GM23338 (cell line): ENCODE data around the gene ADAP1. TPM values are rescaled to one million over a fixed set of nuclear protein-coding genes. Genes with fewer than 3 reads are reported as not detected.

ENCODE experiments used
- ATAC-seq: fragments of 200-7000 bp; cut with Tn5 transposase; 3 replicates; pipeline ENCODE4 v1.9.1; 2020
- DNase-seq: peaks from one replicate; pipeline ENCODE4 v3.0.0-alpha.2; 2015; ENCODE audit warnings: low spot score
- H2AFZ ChIP-seq: fragments of 200-600 bp; sonication (generic); 2 replicates; pipeline ENCODE4 v1.8.0; 2016; ENCODE audit warnings: antibody characterized with exemption, mild to moderate bottlenecking, moderate library complexity
- H3F3A ChIP-seq: fragments of 200-600 bp; sonication (generic); replicated peaks from 2 replicates; pipeline ENCODE4 v1.8.0; 2017; ENCODE audit warnings: antibody characterized with exemption, mixed run types, low read depth
- H3K27ac ChIP-seq: fragments of 200-600 bp; sonication (generic); 2 replicates; pipeline ENCODE4 v1.6.1; 2016; ENCODE audit warnings: low read depth
- H3K27me3 ChIP-seq: fragments of 200-600 bp; sonication (generic); 2 replicates; pipeline ENCODE4 v1.8.0; 2016; ENCODE audit warnings: mild to moderate bottlenecking, mixed run types, moderate library complexity; ENCODE audit not compliant: insufficient read depth
- H3K36me3 ChIP-seq: fragments of 200-600 bp; sonication (generic); 2 replicates; pipeline ENCODE4 v1.8.0; 2016; ENCODE audit warnings: mild to moderate bottlenecking; ENCODE audit not compliant: insufficient read depth
- H3K4me1 ChIP-seq: fragments of 200-600 bp; sonication (generic); 2 replicates; pipeline ENCODE4 v1.8.0; 2016; ENCODE audit warnings: mild to moderate bottlenecking, moderate library complexity; ENCODE audit not compliant: insufficient read depth
- H3K4me2 ChIP-seq: fragments of 200-600 bp; sonication (generic); 2 replicates; pipeline ENCODE4 v1.7.1; 2017; ENCODE audit warnings: mixed run types
- H3K4me3 ChIP-seq: fragments of 200-600 bp; sonication (generic); 2 replicates; pipeline ENCODE4 v1.6.1; 2016; ENCODE audit warnings: mixed run types
- H3K79me2 ChIP-seq: fragments of 200-600 bp; sonication (generic); replicated peaks from 2 replicates; pipeline ENCODE4 v1.8.0; 2017; ENCODE audit warnings: mild to moderate bottlenecking; ENCODE audit not compliant: insufficient read depth
- H3K9me2 ChIP-seq: fragments of 200-600 bp; sonication (generic); 2 replicates; pipeline ENCODE4 v1.8.0; 2017; ENCODE audit not compliant: insufficient read depth
- H4K20me1 ChIP-seq: fragments of 200-600 bp; sonication (generic); replicated peaks from 2 replicates; pipeline ENCODE4 v1.8.0; 2017; ENCODE audit warnings: mild to moderate bottlenecking; ENCODE audit not compliant: insufficient read depth
- H3K27ac Mint-ChIP-seq: 2 replicates; pipeline ENCODE4 v1.8.0; 2020; ENCODE audit warnings: inconsistent platforms, mild to moderate bottlenecking, moderate library complexity, mixed read lengths
- H3K27me3 Mint-ChIP-seq: 3 replicates; pipeline ENCODE4 v1.8.0; 2022; ENCODE audit warnings: low read depth, mild to moderate bottlenecking, moderate library complexity, mixed read lengths, inconsistent platforms; ENCODE audit not compliant: insufficient read depth, poor library complexity
- H3K36me3 Mint-ChIP-seq: 3 replicates; pipeline ENCODE4 v1.8.0; 2021; ENCODE audit warnings: low read depth, mild to moderate bottlenecking, inconsistent platforms, moderate library complexity, mixed read lengths
- H3K4me1 Mint-ChIP-seq: 3 replicates; pipeline ENCODE4 v1.8.0; 2020; ENCODE audit warnings: mild to moderate bottlenecking, inconsistent platforms, mixed read lengths
- H3K4me3 Mint-ChIP-seq: 3 replicates; pipeline ENCODE4 v1.8.0; 2021; ENCODE audit warnings: moderate library complexity, mild to moderate bottlenecking, inconsistent platforms, mixed read lengths
- H3K9me3 Mint-ChIP-seq: 3 replicates; pipeline ENCODE4 v1.8.0; 2020; ENCODE audit warnings: moderate library complexity, mild to moderate bottlenecking, inconsistent platforms, mixed read lengths
- CREB1 ChIP-seq: fragments of 250-450 bp; sonication (Bioruptor Pico); IDR thresholded peaks from 2 replicates; pipeline ENCODE4 v1.5.0; 2020; ENCODE audit warnings: low read depth, mild to moderate bottlenecking, moderate library complexity
- EZH2 ChIP-seq: fragments of 200-600 bp; sonication (generic); IDR thresholded peaks from one replicate; pipeline ENCODE4 v1.8.0; 2017; ENCODE audit warnings: antibody characterized with exemption, mild to moderate bottlenecking, low read depth; ENCODE audit not compliant: unreplicated experiment
- EZH2phosphoT487 ChIP-seq: fragments of 200-600 bp; sonication (generic); IDR thresholded peaks from one replicate; pipeline ENCODE4 v1.8.1; 2018; ENCODE audit warnings: antibody characterized with exemption; ENCODE audit not compliant: unreplicated experiment
- JUNB ChIP-seq: IDR thresholded peaks from one replicate; pipeline ENCODE4 v1.6.1; 2016; ENCODE audit warnings: antibody characterized with exemption; ENCODE audit not compliant: unreplicated experiment
- NANOG ChIP-seq: IDR thresholded peaks from 2 replicates; pipeline ENCODE4 v1.6.1; 2016; ENCODE audit warnings: antibody characterized with exemption, borderline replicate concordance
- POLR2AphosphoS5 ChIP-seq: IDR thresholded peaks from 2 replicates; pipeline ENCODE4 v1.6.1; 2016; ENCODE audit warnings: antibody characterized with exemption, low read depth
- STAT1 ChIP-seq: IDR thresholded peaks from one replicate; pipeline ENCODE4 v1.6.1; 2016; ENCODE audit warnings: antibody characterized with exemption; ENCODE audit not compliant: unreplicated experiment
- ZNF114 ChIP-seq: fragments of 250-450 bp; sonication (Bioruptor Pico); IDR thresholded peaks from 2 replicates; pipeline ENCODE4 v1.5.0; 2020; ENCODE audit warnings: mild to moderate bottlenecking, moderate library complexity
- ZNF331 ChIP-seq: fragments of 250-450 bp; sonication (Bioruptor Pico); IDR thresholded peaks from 2 replicates; pipeline ENCODE4 v1.5.0; 2020; ENCODE audit warnings: low read depth, mild to moderate bottlenecking, moderate library complexity
- polyA plus RNA-seq: library from polyadenylated mRNA; unstranded; fragments of >200 nt; fragmentation: Nextera tagmentation; extraction: Ambion mirVana; gene quantifications from 2 replicates; pipeline ENCODE4 v1.2.1, GENCODE V29; 2016
- total RNA-seq: library from RNA; depleted of rRNA; stranded (reverse); fragments of >200 nt; shearing (Covaris generic); gene quantifications from 2 replicates; pipeline ENCODE4 v1.2.3, GENCODE V29; 2014
- TF ChIP-seq, protein P1 (sequence below): fragments of 250-450 bp; sonication (Bioruptor Pico); IDR thresholded peaks from 2 replicates; pipeline ENCODE4 v1.5.0; 2020; ENCODE audit warnings: mild to moderate bottlenecking, moderate library complexity
- TF ChIP-seq, protein P2 (sequence below): IDR thresholded peaks from 2 replicates; pipeline ENCODE4 v1.6.1; 2016; ENCODE audit warnings: antibody characterized with exemption
- TF ChIP-seq, protein P3 (sequence below), 2 experiments: fragments of 200-600 bp in 1 of 2; sonication (generic) in 1 of 2; conservative IDR thresholded peaks; 2 replicates each; pipeline versions ENCODE4 v1.5.1 to v1.6.1; 2016 to 2017; ENCODE audit warnings: antibody characterized with exemption in 2 of 2, low read depth in 2 of 2, mild to moderate bottlenecking in 2 of 2, moderate library complexity in 1 of 2
- TF ChIP-seq, protein P4 (sequence below): IDR thresholded peaks from one replicate; pipeline ENCODE4 v1.6.1; 2018; ENCODE audit warnings: antibody characterized with exemption; ENCODE audit not compliant: unreplicated experiment

Gene ADAP1
- total and polyA plus RNA-seq, 2 experiments from 2014 or later, result 2.2 to 9.6 TPM

DNA sequence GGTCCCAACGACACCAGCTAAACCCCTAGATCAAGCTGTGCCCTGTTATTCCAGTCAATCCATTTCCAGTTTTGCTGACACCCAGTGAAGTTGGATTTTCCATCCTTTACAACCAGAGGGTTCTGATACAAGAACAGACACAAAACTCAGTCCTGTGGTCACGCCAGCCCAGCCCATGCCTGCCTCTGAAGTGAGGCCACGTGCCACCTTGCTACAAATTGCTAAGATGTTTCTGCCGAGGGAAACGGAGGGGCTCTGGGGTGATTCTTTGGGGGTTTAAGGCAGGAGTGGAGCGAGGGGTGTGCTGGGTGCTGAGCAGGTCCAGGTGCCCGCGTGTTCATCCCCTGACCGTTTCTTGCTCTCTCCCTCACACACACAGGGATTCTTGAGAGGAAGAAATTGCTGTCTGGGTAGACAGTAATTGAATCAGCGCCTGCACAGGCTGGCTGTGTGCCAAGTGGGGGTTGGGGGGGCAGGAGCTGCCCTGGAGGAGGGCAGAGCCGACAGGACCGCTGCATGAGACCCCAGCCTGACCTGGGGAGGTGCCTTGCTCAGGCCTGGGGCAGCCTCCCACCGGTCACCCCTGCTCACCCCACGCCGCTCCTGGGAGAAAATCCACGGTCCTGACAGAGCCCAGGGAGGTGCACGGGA lies 38.1 kb downstream of the ADAP1 start:
- H3K36me3 ChIP-seq, result no peaks in the 10 kb centered on the region
- H3K9me3 Mint-ChIP-seq, result no peaks in the 10 kb centered on the region
- H3K4me3 ChIP-seq, result no peak overlapping the region
- no peaks in the 10 kb centered on the region; the same call in 2 of the 3 replicates for H3K4me1 Mint-ChIP-seq
- H3F3A ChIP-seq, result no peaks in the 10 kb centered on the region
- peaks cover 16% of the 10 kb centered on the region for H3K27me3 Mint-ChIP-seq
- H3K27ac ChIP-seq, result no peak overlapping the region
- H4K20me1 ChIP-seq, result no peaks in the 10 kb centered on the region
- H3K4me1 ChIP-seq, result no peaks in the 10 kb centered on the region
- H3K9me2 ChIP-seq, result no peaks in the 10 kb centered on the region
- H3K27ac Mint-ChIP-seq, result no peak overlapping the region
- no peak overlapping the region for H2AFZ ChIP-seq
- TF ChIP-seq CREB1 (no peak), STAT1 (no peak), POLR2AphosphoS5 (no peak), EZH2phosphoT487 (no peak), JUNB (no peak), ZNF331 (CRISPR knock-in tag) (no peak), ZNF114 (CRISPR knock-in tag) (no peak), NANOG (no peak), EZH2 (no peak)
- TF ChIP-seq, protein P1, sequence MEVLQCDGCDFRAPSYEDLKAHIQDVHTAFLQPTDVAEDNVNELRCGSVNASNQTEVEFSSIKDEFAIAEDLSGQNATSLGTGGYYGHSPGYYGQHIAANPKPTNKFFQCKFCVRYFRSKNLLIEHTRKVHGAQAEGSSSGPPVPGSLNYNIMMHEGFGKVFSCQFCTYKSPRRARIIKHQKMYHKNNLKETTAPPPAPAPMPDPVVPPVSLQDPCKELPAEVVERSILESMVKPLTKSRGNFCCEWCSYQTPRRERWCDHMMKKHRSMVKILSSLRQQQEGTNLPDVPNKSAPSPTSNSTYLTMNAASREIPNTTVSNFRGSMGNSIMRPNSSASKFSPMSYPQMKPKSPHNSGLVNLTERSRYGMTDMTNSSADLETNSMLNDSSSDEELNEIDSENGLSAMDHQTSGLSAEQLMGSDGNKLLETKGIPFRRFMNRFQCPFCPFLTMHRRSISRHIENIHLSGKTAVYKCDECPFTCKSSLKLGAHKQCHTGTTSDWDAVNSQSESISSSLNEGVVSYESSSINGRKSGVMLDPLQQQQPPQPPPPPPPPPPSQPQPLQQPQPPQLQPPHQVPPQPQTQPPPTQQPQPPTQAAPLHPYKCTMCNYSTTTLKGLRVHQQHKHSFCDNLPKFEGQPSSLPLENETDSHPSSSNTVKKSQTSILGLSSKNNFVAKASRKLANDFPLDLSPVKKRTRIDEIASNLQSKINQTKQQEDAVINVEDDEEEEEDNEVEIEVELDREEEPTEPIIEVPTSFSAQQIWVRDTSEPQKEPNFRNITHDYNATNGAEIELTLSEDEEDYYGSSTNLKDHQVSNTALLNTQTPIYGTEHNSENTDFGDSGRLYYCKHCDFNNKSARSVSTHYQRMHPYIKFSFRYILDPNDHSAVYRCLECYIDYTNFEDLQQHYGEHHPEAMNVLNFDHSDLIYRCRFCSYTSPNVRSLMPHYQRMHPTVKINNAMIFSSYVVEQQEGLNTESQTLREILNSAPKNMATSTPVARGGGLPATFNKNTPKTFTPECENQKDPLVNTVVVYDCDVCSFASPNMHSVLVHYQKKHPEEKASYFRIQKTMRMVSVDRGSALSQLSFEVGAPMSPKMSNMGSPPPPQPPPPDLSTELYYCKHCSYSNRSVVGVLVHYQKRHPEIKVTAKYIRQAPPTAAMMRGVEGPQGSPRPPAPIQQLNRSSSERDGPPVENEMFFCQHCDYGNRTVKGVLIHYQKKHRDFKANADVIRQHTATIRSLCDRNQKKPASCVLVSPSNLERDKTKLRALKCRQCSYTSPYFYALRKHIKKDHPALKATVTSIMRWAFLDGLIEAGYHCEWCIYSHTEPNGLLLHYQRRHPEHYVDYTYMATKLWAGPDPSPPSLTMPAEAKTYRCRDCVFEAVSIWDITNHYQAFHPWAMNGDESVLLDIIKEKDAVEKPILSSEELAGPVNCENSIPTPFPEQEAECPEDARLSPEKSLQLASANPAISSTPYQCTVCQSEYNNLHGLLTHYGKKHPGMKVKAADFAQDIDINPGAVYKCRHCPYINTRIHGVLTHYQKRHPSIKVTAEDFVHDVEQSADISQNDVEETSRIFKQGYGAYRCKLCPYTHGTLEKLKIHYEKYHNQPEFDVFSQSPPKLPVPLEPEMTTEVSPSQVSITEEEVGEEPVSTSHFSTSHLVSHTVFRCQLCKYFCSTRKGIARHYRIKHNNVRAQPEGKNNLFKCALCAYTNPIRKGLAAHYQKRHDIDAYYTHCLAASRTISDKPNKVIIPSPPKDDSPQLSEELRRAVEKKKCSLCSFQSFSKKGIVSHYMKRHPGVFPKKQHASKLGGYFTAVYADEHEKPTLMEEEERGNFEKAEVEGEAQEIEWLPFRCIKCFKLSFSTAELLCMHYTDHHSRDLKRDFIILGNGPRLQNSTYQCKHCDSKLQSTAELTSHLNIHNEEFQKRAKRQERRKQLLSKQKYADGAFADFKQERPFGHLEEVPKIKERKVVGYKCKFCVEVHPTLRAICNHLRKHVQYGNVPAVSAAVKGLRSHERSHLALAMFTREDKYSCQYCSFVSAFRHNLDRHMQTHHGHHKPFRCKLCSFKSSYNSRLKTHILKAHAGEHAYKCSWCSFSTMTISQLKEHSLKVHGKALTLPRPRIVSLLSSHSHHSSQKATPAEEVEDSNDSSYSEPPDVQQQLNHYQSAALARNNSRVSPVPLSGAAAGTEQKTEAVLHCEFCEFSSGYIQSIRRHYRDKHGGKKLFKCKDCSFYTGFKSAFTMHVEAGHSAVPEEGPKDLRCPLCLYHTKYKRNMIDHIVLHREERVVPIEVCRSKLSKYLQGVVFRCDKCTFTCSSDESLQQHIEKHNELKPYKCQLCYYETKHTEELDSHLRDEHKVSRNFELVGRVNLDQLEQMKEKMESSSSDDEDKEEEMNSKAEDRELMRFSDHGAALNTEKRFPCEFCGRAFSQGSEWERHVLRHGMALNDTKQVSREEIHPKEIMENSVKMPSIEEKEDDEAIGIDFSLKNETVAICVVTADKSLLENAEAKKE (CRISPR knock-in tag), result no peak
- TF ChIP-seq, protein P2, sequence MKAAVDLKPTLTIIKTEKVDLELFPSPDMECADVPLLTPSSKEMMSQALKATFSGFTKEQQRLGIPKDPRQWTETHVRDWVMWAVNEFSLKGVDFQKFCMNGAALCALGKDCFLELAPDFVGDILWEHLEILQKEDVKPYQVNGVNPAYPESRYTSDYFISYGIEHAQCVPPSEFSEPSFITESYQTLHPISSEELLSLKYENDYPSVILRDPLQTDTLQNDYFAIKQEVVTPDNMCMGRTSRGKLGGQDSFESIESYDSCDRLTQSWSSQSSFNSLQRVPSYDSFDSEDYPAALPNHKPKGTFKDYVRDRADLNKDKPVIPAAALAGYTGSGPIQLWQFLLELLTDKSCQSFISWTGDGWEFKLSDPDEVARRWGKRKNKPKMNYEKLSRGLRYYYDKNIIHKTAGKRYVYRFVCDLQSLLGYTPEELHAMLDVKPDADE, result no peak
- TF ChIP-seq, protein P3, sequence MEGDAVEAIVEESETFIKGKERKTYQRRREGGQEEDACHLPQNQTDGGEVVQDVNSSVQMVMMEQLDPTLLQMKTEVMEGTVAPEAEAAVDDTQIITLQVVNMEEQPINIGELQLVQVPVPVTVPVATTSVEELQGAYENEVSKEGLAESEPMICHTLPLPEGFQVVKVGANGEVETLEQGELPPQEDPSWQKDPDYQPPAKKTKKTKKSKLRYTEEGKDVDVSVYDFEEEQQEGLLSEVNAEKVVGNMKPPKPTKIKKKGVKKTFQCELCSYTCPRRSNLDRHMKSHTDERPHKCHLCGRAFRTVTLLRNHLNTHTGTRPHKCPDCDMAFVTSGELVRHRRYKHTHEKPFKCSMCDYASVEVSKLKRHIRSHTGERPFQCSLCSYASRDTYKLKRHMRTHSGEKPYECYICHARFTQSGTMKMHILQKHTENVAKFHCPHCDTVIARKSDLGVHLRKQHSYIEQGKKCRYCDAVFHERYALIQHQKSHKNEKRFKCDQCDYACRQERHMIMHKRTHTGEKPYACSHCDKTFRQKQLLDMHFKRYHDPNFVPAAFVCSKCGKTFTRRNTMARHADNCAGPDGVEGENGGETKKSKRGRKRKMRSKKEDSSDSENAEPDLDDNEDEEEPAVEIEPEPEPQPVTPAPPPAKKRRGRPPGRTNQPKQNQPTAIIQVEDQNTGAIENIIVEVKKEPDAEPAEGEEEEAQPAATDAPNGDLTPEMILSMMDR (conservative IDR thresholded peaks at IDR 0.05; ENCODE audit: low read depth in 2 of 2), result no peak
- TF ChIP-seq, protein P4, sequence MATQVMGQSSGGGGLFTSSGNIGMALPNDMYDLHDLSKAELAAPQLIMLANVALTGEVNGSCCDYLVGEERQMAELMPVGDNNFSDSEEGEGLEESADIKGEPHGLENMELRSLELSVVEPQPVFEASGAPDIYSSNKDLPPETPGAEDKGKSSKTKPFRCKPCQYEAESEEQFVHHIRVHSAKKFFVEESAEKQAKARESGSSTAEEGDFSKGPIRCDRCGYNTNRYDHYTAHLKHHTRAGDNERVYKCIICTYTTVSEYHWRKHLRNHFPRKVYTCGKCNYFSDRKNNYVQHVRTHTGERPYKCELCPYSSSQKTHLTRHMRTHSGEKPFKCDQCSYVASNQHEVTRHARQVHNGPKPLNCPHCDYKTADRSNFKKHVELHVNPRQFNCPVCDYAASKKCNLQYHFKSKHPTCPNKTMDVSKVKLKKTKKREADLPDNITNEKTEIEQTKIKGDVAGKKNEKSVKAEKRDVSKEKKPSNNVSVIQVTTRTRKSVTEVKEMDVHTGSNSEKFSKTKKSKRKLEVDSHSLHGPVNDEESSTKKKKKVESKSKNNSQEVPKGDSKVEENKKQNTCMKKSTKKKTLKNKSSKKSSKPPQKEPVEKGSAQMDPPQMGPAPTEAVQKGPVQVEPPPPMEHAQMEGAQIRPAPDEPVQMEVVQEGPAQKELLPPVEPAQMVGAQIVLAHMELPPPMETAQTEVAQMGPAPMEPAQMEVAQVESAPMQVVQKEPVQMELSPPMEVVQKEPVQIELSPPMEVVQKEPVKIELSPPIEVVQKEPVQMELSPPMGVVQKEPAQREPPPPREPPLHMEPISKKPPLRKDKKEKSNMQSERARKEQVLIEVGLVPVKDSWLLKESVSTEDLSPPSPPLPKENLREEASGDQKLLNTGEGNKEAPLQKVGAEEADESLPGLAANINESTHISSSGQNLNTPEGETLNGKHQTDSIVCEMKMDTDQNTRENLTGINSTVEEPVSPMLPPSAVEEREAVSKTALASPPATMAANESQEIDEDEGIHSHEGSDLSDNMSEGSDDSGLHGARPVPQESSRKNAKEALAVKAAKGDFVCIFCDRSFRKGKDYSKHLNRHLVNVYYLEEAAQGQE, result no peak
- DNase-seq, result no peak
- no peak overlapping the region for H3K4me2 ChIP-seq
- H3K27me3 ChIP-seq, result no peaks in the 10 kb centered on the region
- no peak for ATAC-seq
- no peaks in the 10 kb centered on the region for H3K79me2 ChIP-seq
- no peak overlapping the region for H3K4me3 Mint-ChIP-seq
- H3K36me3 Mint-ChIP-seq, result no peaks in the 10 kb centered on the region
